B cell (primary cell): ENCODE measurements around the gene MYOM3. TPM values are rescaled to one million over a fixed set of nuclear protein-coding genes. Genes with fewer than 3 reads are reported as not detected.
"Not testable (repeated sequence)": the region's sequence is repeated elsewhere in the genome, so short reads cannot be mapped to it uniquely, and the experiment has no call there.

Source experiments
- ATAC-seq: fragments of 200-7000 bp; cut with Tn5 transposase; one replicate; pipeline ENCODE4 v1.10.0; 2021; ENCODE audit warnings: low read depth, mild to moderate bottlenecking, moderate number of reproducible peaks, moderate library complexity
- CTCF ChIA-PET: fragments of 350-600 bp; sonication (Branson Sonifier 250); formaldehyde crosslinking; loops from one replicate; lab custom pipeline; 2021; ENCODE audit warnings: antibody characterized with exemption, inconsistent platforms; lab: Charles Lee
- POLR2A ChIA-PET: fragments of 350-600 bp; sonication (Branson Sonifier 250); formaldehyde crosslinking; loops from one replicate; lab custom pipeline; 2021; ENCODE audit warnings: antibody characterized with exemption; lab: Charles Lee
- DNase-seq: peaks from one replicate; pipeline ENCODE4 v3.0.0; 2013
- H2AFZ ChIP-seq: 2 replicates; pipeline ENCODE4 v1.6.1; 2012; ENCODE audit warnings: mild to moderate bottlenecking, low read depth, low read length; ENCODE audit not compliant: insufficient read depth, poor library complexity, severe bottlenecking
- H3K27ac ChIP-seq, 2 donors: 1 replicate in 1 of 2; 2 replicates in 1 of 2; pipeline ENCODE4 v1.5.1; 2012 to 2013; ENCODE audit warnings: low read length in 2 of 2, mild to moderate bottlenecking in 2 of 2, moderate library complexity in 1 of 2
- H3K27me3 ChIP-seq, 4 experiments: fragments of 200-600 bp in 1 of 4; sonication (generic) in 1 of 4; replicated peaks in 1 of 4; 1 replicate in 2 of 4; 2 replicates in 2 of 4; pipeline versions ENCODE4 v1.6.1 to v1.7.0; 2013 to 2016; ENCODE audit warnings: low read length in 3 of 4, mild to moderate bottlenecking in 2 of 4, mixed read lengths in 1 of 4, moderate library complexity in 1 of 4; ENCODE audit not compliant: insufficient read depth in 4 of 4, control insufficient read depth in 3 of 4; ENCODE audit errors: control extremely low read depth in 1 of 4
- H3K36me3 ChIP-seq, 2 experiments: replicated peaks in 1 of 2; 1 replicate in 1 of 2; 2 replicates in 1 of 2; pipeline versions ENCODE4 v1.6.1 to v1.7.1; 2013; ENCODE audit warnings: low read length in 1 of 2; ENCODE audit not compliant: insufficient read depth in 2 of 2, control insufficient read depth in 1 of 2; ENCODE audit errors: control extremely low read depth in 1 of 2, extremely low read depth in 1 of 2
- H3K4me1 ChIP-seq, 2 donors: fragments of 200-600 bp in 1 of 2; sonication (generic) in 1 of 2; 1 replicate in 1 of 2; 2 replicates in 1 of 2; pipeline versions ENCODE4 v1.5.1 to v1.6.1; 2013 to 2017; ENCODE audit warnings: low read length in 2 of 2; ENCODE audit not compliant: control insufficient read depth in 2 of 2, insufficient read depth in 2 of 2
- H3K4me2 ChIP-seq: replicated peaks from 2 replicates; pipeline ENCODE3; 2012; ENCODE audit warnings: mild to moderate bottlenecking, low read depth, low read length; ENCODE audit not compliant: poor library complexity, severe bottlenecking
- H3K4me3 ChIP-seq, 5 experiments: fragments of 200-600 bp in 1 of 5; sonication (generic) in 1 of 5; 1 replicate in 3 of 5; 2 replicates in 2 of 5; pipeline versions ENCODE4 v1.5.1 to v1.7.0; 2011 to 2016; ENCODE audit warnings: low read length in 4 of 5, mild to moderate bottlenecking in 4 of 5, low read depth in 2 of 5, control low read depth in 1 of 5, moderate library complexity in 1 of 5; ENCODE audit not compliant: insufficient read depth in 1 of 5; ENCODE audit errors: control extremely low read depth in 1 of 5, extremely low read depth in 1 of 5
- H3K79me2 ChIP-seq: fragments of 200-600 bp; sonication (generic); one replicate; pipeline ENCODE4 v1.6.0; 2016; ENCODE audit warnings: low read length; ENCODE audit not compliant: control insufficient read depth, insufficient read depth
- H3K9ac ChIP-seq: fragments of 200-600 bp; sonication (generic); 2 replicates; pipeline ENCODE4 v1.6.1; 2017; ENCODE audit warnings: mild to moderate bottlenecking, low read length, moderate library complexity
- H3K9me3 ChIP-seq, 3 donors: one replicate each; pipeline versions ENCODE4 v1.6.1 to v1.7.1; 2013; ENCODE audit warnings: low read length in 2 of 3; ENCODE audit not compliant: control insufficient read depth in 2 of 3, insufficient read depth in 1 of 3; ENCODE audit errors: control extremely low read depth in 1 of 3
- H4K20me1 ChIP-seq: 2 replicates; pipeline ENCODE4 v1.6.0; 2012; ENCODE audit warnings: mild to moderate bottlenecking, low read length; ENCODE audit not compliant: insufficient read depth, control insufficient read depth, poor library complexity, severe bottlenecking
- H3K27ac Mint-ChIP-seq: one replicate; pipeline ENCODE4 v1.8.0; 2021; ENCODE audit warnings: mixed read lengths
- H3K27me3 Mint-ChIP-seq: one replicate; pipeline ENCODE4 v1.8.0; 2021; ENCODE audit warnings: mixed read lengths
- H3K4me1 Mint-ChIP-seq: one replicate; pipeline ENCODE4 v1.8.0; 2021; ENCODE audit warnings: mixed read lengths
- H3K4me3 Mint-ChIP-seq: one replicate; pipeline ENCODE4 v1.8.0; 2021; ENCODE audit warnings: mixed read lengths
- H3K9me3 Mint-ChIP-seq: one replicate; pipeline ENCODE4 v1.8.0; 2022; ENCODE audit warnings: mixed read lengths; ENCODE audit not compliant: insufficient read depth
- EZH2 ChIP-seq: IDR thresholded peaks from 2 replicates; pipeline ENCODE4 v1.6.1; 2012; ENCODE audit warnings: borderline replicate concordance, low read depth, mild to moderate bottlenecking, moderate library complexity, low read length; ENCODE audit not compliant: insufficient read depth, poor library complexity, severe bottlenecking
- WGBS: methylation state at CpG from one replicate; pipeline ENCODE4 v1.1.5; 2013; ENCODE audit warnings: missing lambda C conversion rate; ENCODE audit not compliant: insufficient coverage; 5-methylcytosine and 5-hydroxymethylcytosine counted together
- intact Hi-C: fragments of 100-400 bp; cut with micrococcal nuclease; formaldehyde crosslinking; loops from one replicate; pipeline ENCODE4 v1.10.0; 2022
- polyA plus RNA-seq: library from polyadenylated mRNA; depleted of rRNA; stranded (reverse); fragments of >200 nt; gene quantifications from 2 replicates; pipeline ENCODE4 v1.2.3, GENCODE V29; 2012
- total RNA-seq, 2 donors: library from RNA; stranded (reverse); fragments of 120-200 nt in 1 of 2; gene quantifications; 1 replicate in 1 of 2; 2 replicates in 1 of 2; pipeline versions ENCODE4 v1.2.3 to v1.2.4, GENCODE V29; 2013 to 2022

Gene MYOM3
- total and polyA plus RNA-seq, 2 donors (not counting 1 experiment from before 2014, with no cell fraction given) = not detected

GRCh38 chr1:24045771-24046170, 66.2 kb downstream of the MYOM3 start:
- Histone ChIP-seq H3K79me2 (no peaks in the 10 kb centered on the region), H3K9me3 (no peaks in the 10 kb centered on the region), H2AFZ (no peak overlapping the region), H3K27ac (no peak overlapping the region), H3K4me3 (no peak overlapping the region), H3K4me2 (no peak overlapping the region), H3K36me3 (no peaks in the 10 kb centered on the region), H4K20me1 (no peaks in the 10 kb centered on the region), H3K9ac (no peak overlapping the region), H3K27me3 (no peaks in the 10 kb centered on the region), H3K4me1 (no peaks in the 10 kb centered on the region)
- no CpG with 5 or more reads among the region's 2 CpGs for WGBS
- TF ChIP-seq EZH2 = no peak
- no peaks in the 10 kb centered on the region for H3K4me1 Mint-ChIP-seq
- POLR2A ChIA-PET = no interaction called here
- intact Hi-C loops = no loop called here
- no peak for DNase-seq
- no peaks in the 10 kb centered on the region for H3K27me3 Mint-ChIP-seq
- H3K4me3 Mint-ChIP-seq = no peak overlapping the region
- H3K9me3 Mint-ChIP-seq = no peaks in the 10 kb centered on the region
- CTCF ChIA-PET = no interaction called here
- no peak for ATAC-seq
- no peak overlapping the region for H3K27ac Mint-ChIP-seq

GRCh38 chr1:24044672-24045071, 67.3 kb downstream of the MYOM3 start:
- H3K79me2 ChIP-seq, DNase-seq, H3K4me3 ChIP-seq, H3K27me3 ChIP-seq, H3K27ac ChIP-seq, H3K4me3 Mint-ChIP-seq, H3K4me1 Mint-ChIP-seq, H3K9me3 ChIP-seq, H3K4me1 ChIP-seq, H3K27me3 Mint-ChIP-seq, H3K4me2 ChIP-seq, H3K9me3 Mint-ChIP-seq, ATAC-seq, H3K36me3 ChIP-seq, H3K9ac ChIP-seq, H2AFZ ChIP-seq, H3K27ac Mint-ChIP-seq, H4K20me1 ChIP-seq, intact Hi-C loops: not testable (repeated sequence)
- WGBS = no CpG with 5 or more reads among the region's 5 CpGs
- CTCF ChIA-PET = interaction anchor here (0.7 kb wide), 1 partner anchor 218 kb away, joined by 3 read pairs; no protein-coding TSS in a partner anchor
- POLR2A ChIA-PET = interaction anchor here (0.7 kb wide), 1 partner anchor 502 kb away, joined by 4 read pairs; no protein-coding TSS in a partner anchor
